SK-N-SH (cell line): ENCODE data around the gene FAM120C. TPM values are rescaled to one million over a fixed set of nuclear protein-coding genes. Genes with fewer than 3 reads are reported as not detected.
A peak's percentile ranks its signal among the peaks of the same experiment; 100 is the strongest.

Experiments used
- CTCF ChIA-PET: fragments of 300-600, 350-600 bp; formaldehyde crosslinking; extraction: SDS; loops from one replicate; lab custom pipeline; 2021; lab: Yijun Ruan, JAX
- POLR2A ChIA-PET: fragments of 350-600 bp; sonication (Branson Sonifier 250); formaldehyde crosslinking; extraction: SDS; loops from one replicate; lab custom pipeline; 2020; ENCODE audit warnings: antibody characterized with exemption, inconsistent platforms; lab: Yijun Ruan, JAX
- DNase-seq: peaks from one replicate; pipeline ENCODE4 v3.0.0; 2012
- H2AFZ ChIP-seq: fragments of 200-600 bp; sonication (generic); 2 replicates; pipeline ENCODE4 v1.8.1; 2016; ENCODE audit warnings: antibody characterized with exemption, mild to moderate bottlenecking, low read depth
- H3F3A ChIP-seq: fragments of 200-600 bp; sonication (generic); replicated peaks from 2 replicates; pipeline ENCODE3; 2016; ENCODE audit warnings: antibody characterized with exemption, mild to moderate bottlenecking; ENCODE audit not compliant: insufficient read depth
- H3K27ac ChIP-seq, 2 experiments: fragments of 200-500 bp in 1 of 2; fragments of 200-600 bp in 1 of 2; sonication (Bioruptor generic) in 1 of 2; sonication (generic), shearing (Covaris generic) in 1 of 2; 2 replicates each; pipeline versions ENCODE4 v1.5.1 to v1.6.1; 2014 to 2016; ENCODE audit warnings: low read depth in 2 of 2, inconsistent platforms in 1 of 2, low read length in 1 of 2, mild to moderate bottlenecking in 1 of 2, mixed read lengths in 1 of 2
- H3K27me3 ChIP-seq: fragments of 200-600 bp; sonication (generic), shearing (Covaris generic); 2 replicates; pipeline ENCODE4 v1.6.1; 2016; ENCODE audit warnings: mixed run types; ENCODE audit not compliant: insufficient read depth
- H3K36me3 ChIP-seq, 2 experiments: fragments of 200-500 bp in 1 of 2; fragments of 200-600 bp in 1 of 2; sonication (Bioruptor generic) in 1 of 2; sonication (generic) in 1 of 2; replicated peaks in 1 of 2; 2 replicates each; pipeline versions ENCODE3 to v1.5.1; 2014 to 2016; ENCODE audit warnings: low read length in 1 of 2, mild to moderate bottlenecking in 1 of 2; ENCODE audit not compliant: insufficient read depth in 2 of 2, control insufficient read depth in 1 of 2
- H3K4me1 ChIP-seq, 2 experiments: fragments of 200-500 bp in 1 of 2; fragments of 200-600 bp in 1 of 2; sonication (Bioruptor generic) in 1 of 2; sonication (generic), shearing (Covaris generic) in 1 of 2; 2 replicates each; pipeline versions ENCODE4 v1.5.1 to v1.6.1; 2014 to 2016; ENCODE audit warnings: low read depth in 1 of 2, low read length in 1 of 2, mixed run types in 1 of 2; ENCODE audit not compliant: insufficient read depth in 2 of 2, control insufficient read depth in 1 of 2
- H3K4me2 ChIP-seq: fragments of 200-600 bp; sonication (generic), shearing (Covaris generic); 2 replicates; pipeline ENCODE4 v1.6.1; 2017; ENCODE audit warnings: mixed run types
- H3K4me3 ChIP-seq, 2 experiments: fragments of 200-500 bp in 1 of 2; fragments of 200-600 bp in 1 of 2; sonication (Bioruptor generic) in 1 of 2; sonication (generic), shearing (Covaris generic) in 1 of 2; 2 replicates each; pipeline versions ENCODE4 v1.5.1 to v1.8.1; 2014 to 2016; ENCODE audit warnings: low read depth in 2 of 2, inconsistent platforms in 1 of 2, low read length in 1 of 2, mild to moderate bottlenecking in 1 of 2, mixed read lengths in 1 of 2, moderate library complexity in 1 of 2
- H3K79me2 ChIP-seq: fragments of 200-600 bp; sonication (generic); 2 replicates; pipeline ENCODE4 v1.8.1; 2017; ENCODE audit warnings: mild to moderate bottlenecking; ENCODE audit not compliant: insufficient read depth
- H3K9ac ChIP-seq: fragments of 200-600 bp; sonication (generic); 2 replicates; pipeline ENCODE4 v1.6.1; 2017; ENCODE audit warnings: mixed run types
- H3K9me2 ChIP-seq: fragments of 200-600 bp; sonication (generic); 2 replicates; pipeline ENCODE4 v1.6.1; 2017; ENCODE audit warnings: mixed run types
- H3K9me3 ChIP-seq: fragments of 200-600 bp; sonication (generic); 2 replicates; pipeline ENCODE4 v1.6.1; 2017; ENCODE audit warnings: mixed run types, mild to moderate bottlenecking, moderate library complexity
- H4K20me1 ChIP-seq: fragments of 200-600 bp; sonication (generic); 2 replicates; pipeline ENCODE4 v1.6.1; 2017; ENCODE audit warnings: mild to moderate bottlenecking, mixed run types; ENCODE audit not compliant: insufficient read depth
- ELF1 ChIP-seq: IDR thresholded peaks from 2 replicates; pipeline ENCODE4 v1.4.0; 2012
- FOXM1 ChIP-seq: IDR thresholded peaks from 2 replicates; pipeline ENCODE4 v1.4.0; 2012; ENCODE audit warnings: low read depth, mild to moderate bottlenecking
- GABPA ChIP-seq: IDR thresholded peaks from 2 replicates; pipeline ENCODE4 v1.4.0; 2012; ENCODE audit warnings: low read depth, mild to moderate bottlenecking
- GATA2 ChIP-seq: sonication (generic); formaldehyde crosslinking; IDR thresholded peaks from 2 replicates; pipeline ENCODE4 v1.5.0; 2020; ENCODE audit warnings: mild to moderate bottlenecking, missing genetic modification reagents
- JUND ChIP-seq: IDR thresholded peaks from 2 replicates; pipeline ENCODE4 v1.4.0; 2012
- NFIC ChIP-seq: IDR thresholded peaks from 2 replicates; pipeline ENCODE4 v1.4.0; 2012; ENCODE audit warnings: borderline replicate concordance
- NRF1 ChIP-seq: IDR thresholded peaks from 2 replicates; pipeline ENCODE4 v1.6.1; 2012; ENCODE audit warnings: low read depth, mild to moderate bottlenecking, low read length
- POLR2AphosphoS5 ChIP-seq: IDR thresholded peaks from 2 replicates; pipeline ENCODE4 v1.6.1; 2012; ENCODE audit warnings: low read depth, low read length
- RCOR1 ChIP-seq: fragments of 150-350 bp; IDR thresholded peaks from 2 replicates; pipeline ENCODE4 v1.6.1; 2017; ENCODE audit warnings: antibody characterized with exemption, low read length
- RFX5 ChIP-seq: IDR thresholded peaks from 2 replicates; pipeline ENCODE4 v1.6.1; 2012; ENCODE audit warnings: mild to moderate bottlenecking, improper control_type of control experiment, low read length
- SIN3A ChIP-seq: IDR thresholded peaks from 2 replicates; pipeline ENCODE4 v1.6.1; 2012; ENCODE audit warnings: low read depth, mild to moderate bottlenecking, low read length, moderate library complexity, borderline replicate concordance
- TAF1 ChIP-seq: IDR thresholded peaks from 2 replicates; pipeline ENCODE4 v1.6.1; 2012; ENCODE audit warnings: low read depth, mild to moderate bottlenecking, low read length, moderate library complexity, borderline replicate concordance
- WGBS: methylation state at CpG from one replicate; pipeline ENCODE4 v1.1.6; 2017; ENCODE audit warnings: low lambda C conversion rate; 5-methylcytosine and 5-hydroxymethylcytosine counted together
- polyA plus RNA-seq, 3 experiments: library from polyadenylated mRNA; depleted of rRNA; stranded (reverse); fragments of >200 nt; gene quantifications; 2 replicates each; pipeline ENCODE4 v1.2.3, GENCODE V29; 2012
- TF ChIP-seq, protein P1 (sequence below): fragments of 150-350 bp; IDR thresholded peaks from 2 replicates; pipeline ENCODE4 v1.6.1; 2017; ENCODE audit warnings: antibody characterized with exemption, low read length, low read depth, borderline replicate concordance
- TF ChIP-seq, protein P2 (sequence below): IDR thresholded peaks from 2 replicates; pipeline ENCODE4 v1.6.1; 2012; ENCODE audit warnings: mild to moderate bottlenecking, low read depth, low read length, moderate library complexity
- TF ChIP-seq, protein P3 (sequence below): IDR thresholded peaks from 2 replicates; pipeline ENCODE4 v1.4.0; 2012; ENCODE audit warnings: low read depth, borderline replicate concordance

FAM120C gene
- polyA plus RNA-seq, 1 of the 3 experiments (the other 2 are of a cell fraction): 6.0 TPM

DNA sequence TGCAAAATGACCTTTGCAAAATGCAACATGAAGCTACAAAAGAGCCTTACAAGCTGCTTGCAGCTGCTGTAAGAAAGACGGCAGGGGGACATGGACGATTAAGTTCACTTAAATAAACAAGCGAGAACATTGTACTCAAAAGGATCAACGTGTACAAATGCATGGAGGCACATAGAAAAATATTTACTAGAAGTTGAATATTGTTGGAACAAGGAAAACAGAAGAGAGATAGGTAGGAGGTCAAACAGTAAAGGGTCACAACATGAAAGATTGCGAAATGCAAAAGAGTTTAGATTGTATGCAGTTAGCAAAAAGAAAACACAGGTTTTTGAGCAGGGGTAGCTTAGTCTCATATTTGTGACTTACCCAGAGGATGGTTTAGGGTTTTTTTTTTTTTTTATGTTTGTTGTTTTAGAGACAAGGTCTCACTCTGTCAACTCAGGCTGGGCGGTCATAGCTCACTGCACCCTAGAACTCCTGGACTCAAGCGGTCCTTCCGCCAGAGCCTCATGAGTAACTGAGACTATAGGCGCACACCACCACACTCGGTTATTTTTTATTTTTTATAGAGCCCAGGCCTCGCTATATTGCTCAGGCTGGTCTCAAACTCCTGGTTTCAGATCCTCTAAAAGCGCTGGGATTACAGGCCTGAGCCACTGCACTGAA, 137.4 kb downstream of the FAM120C start:
- H3K9ac ChIP-seq: 0 out of 2 replicates have a peak overlapping the region, but pooled peaks have one; percentile 89
- H3F3A ChIP-seq: peaks cover 10% of the 10 kb centered on the region
- peaks cover 6% of the 10 kb centered on the region; the same call in 1 of the 2 replicates for H3K27me3 ChIP-seq
- no peak overlapping the region for H3K4me2 ChIP-seq
- CTCF ChIA-PET: no interaction called here
- DNase-seq: no peak
- H3K4me1 ChIP-seq: peaks cover 0 to 8% of the 10 kb centered on the region in 2 experiments; a peak in 1 of 4 replicates
- TF ChIP-seq TAF1 (no peak), ELF1 (no peak), JUND (no peak), GATA2 (CRISPR knock-in tag) (no peak), GABPA (no peak), FOXM1 (no peak)
- TF ChIP-seq, protein P1, sequence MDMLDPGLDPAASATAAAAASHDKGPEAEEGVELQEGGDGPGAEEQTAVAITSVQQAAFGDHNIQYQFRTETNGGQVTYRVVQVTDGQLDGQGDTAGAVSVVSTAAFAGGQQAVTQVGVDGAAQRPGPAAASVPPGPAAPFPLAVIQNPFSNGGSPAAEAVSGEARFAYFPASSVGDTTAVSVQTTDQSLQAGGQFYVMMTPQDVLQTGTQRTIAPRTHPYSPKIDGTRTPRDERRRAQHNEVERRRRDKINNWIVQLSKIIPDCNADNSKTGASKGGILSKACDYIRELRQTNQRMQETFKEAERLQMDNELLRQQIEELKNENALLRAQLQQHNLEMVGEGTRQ: no peak
- TF ChIP-seq, protein P2, sequence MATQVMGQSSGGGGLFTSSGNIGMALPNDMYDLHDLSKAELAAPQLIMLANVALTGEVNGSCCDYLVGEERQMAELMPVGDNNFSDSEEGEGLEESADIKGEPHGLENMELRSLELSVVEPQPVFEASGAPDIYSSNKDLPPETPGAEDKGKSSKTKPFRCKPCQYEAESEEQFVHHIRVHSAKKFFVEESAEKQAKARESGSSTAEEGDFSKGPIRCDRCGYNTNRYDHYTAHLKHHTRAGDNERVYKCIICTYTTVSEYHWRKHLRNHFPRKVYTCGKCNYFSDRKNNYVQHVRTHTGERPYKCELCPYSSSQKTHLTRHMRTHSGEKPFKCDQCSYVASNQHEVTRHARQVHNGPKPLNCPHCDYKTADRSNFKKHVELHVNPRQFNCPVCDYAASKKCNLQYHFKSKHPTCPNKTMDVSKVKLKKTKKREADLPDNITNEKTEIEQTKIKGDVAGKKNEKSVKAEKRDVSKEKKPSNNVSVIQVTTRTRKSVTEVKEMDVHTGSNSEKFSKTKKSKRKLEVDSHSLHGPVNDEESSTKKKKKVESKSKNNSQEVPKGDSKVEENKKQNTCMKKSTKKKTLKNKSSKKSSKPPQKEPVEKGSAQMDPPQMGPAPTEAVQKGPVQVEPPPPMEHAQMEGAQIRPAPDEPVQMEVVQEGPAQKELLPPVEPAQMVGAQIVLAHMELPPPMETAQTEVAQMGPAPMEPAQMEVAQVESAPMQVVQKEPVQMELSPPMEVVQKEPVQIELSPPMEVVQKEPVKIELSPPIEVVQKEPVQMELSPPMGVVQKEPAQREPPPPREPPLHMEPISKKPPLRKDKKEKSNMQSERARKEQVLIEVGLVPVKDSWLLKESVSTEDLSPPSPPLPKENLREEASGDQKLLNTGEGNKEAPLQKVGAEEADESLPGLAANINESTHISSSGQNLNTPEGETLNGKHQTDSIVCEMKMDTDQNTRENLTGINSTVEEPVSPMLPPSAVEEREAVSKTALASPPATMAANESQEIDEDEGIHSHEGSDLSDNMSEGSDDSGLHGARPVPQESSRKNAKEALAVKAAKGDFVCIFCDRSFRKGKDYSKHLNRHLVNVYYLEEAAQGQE: no peak
- POLR2A ChIA-PET: no interaction called here
- no peaks in the 10 kb centered on the region for H4K20me1 ChIP-seq
- peaks cover 0 to 4% of the 10 kb centered on the region in 2 experiments for H3K36me3 ChIP-seq
- H2AFZ ChIP-seq: no peak overlapping the region
- H3K4me3 ChIP-seq: no peak overlapping the region
- WGBS: 46% methylated on average over 12 of the region's 12 CpGs
- H3K27ac ChIP-seq: peak overlapping the region in 1 of 2 experiments; percentile 89; a peak in 2 of 4 replicates
- peaks cover 12% of the 10 kb centered on the region; the same call in 1 of the 2 replicates for H3K79me2 ChIP-seq
- H3K9me3 ChIP-seq: no peaks in the 10 kb centered on the region
- no peaks in the 10 kb centered on the region for H3K9me2 ChIP-seq

DNA sequence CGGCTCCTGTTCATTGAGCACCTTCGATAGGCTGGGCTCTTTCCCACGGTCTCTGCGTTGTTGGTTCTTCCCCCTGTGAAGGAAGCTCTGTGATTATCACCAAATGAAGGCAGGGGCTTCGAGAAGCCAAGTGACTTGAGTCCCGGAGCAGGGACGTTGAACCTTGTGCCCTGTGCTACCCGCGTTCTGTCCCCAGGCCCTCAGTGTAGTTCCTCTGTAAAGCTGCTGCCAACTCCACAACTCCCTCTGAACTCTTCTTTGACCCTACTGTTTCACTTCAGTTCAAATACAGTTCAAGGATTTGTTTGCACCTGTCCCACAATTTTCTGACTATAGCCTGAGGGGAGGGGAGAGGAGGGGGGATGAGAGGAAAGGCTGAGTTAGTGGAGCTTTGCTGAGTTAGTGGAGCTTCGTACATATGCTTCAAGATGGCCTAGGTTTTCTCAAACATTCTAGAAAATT, 138.1 kb downstream of the FAM120C start:
- peaks cover 13% of the 10 kb centered on the region; the same call in 1 of the 2 replicates for H3K79me2 ChIP-seq
- POLR2A ChIA-PET: interaction anchor here (1.0 to 1.4 kb wide), 3 partner anchors 138 to 361 kb away, joined by 3 to 5 read pairs (median 5); partner anchors contain the start of genes FAM120C and WNK3
- peaks cover 6% of the 10 kb centered on the region; the same call in 1 of the 2 replicates for H3K27me3 ChIP-seq
- peak overlapping the region; percentile 89 for H3K9ac ChIP-seq
- CTCF ChIA-PET: interaction anchor here (0.7 to 1.4 kb wide), 3 partner anchors 12 to 395 kb away, joined by 3 read pairs; partner anchors contain the start of gene TSR2
- peak overlapping the region; percentile 59 to 66 for H3K4me3 ChIP-seq
- peaks cover 10% of the 10 kb centered on the region for H3F3A ChIP-seq
- H2AFZ ChIP-seq: peak overlapping the region; percentile 86; the same call in 1 of the 2 replicates
- H3K9me2 ChIP-seq: no peaks in the 10 kb centered on the region
- no peaks in the 10 kb centered on the region for H4K20me1 ChIP-seq
- peaks cover 0 to 8% of the 10 kb centered on the region in 2 experiments; a peak in 1 of 4 replicates for H3K4me1 ChIP-seq
- peak overlapping the region; percentile 89 to 91 for H3K27ac ChIP-seq
- peak overlapping the region; percentile 63 for H3K4me2 ChIP-seq
- peak; percentile 6 for DNase-seq
- WGBS: 15% methylated on average over 6 of the region's 10 CpGs
- no peaks in the 10 kb centered on the region for H3K9me3 ChIP-seq
- peaks cover 3 to 4% of the 10 kb centered on the region in 2 experiments for H3K36me3 ChIP-seq
- TF ChIP-seq RFX5 (no peak), JUND (no peak), NRF1 (no peak), SIN3A (no peak), RCOR1 (no peak), POLR2AphosphoS5 (no peak), NFIC (no peak), TAF1 (no peak; the same call in 1 of the 2 replicates)
- TF ChIP-seq, protein P2: no peak
- TF ChIP-seq, protein P3, sequence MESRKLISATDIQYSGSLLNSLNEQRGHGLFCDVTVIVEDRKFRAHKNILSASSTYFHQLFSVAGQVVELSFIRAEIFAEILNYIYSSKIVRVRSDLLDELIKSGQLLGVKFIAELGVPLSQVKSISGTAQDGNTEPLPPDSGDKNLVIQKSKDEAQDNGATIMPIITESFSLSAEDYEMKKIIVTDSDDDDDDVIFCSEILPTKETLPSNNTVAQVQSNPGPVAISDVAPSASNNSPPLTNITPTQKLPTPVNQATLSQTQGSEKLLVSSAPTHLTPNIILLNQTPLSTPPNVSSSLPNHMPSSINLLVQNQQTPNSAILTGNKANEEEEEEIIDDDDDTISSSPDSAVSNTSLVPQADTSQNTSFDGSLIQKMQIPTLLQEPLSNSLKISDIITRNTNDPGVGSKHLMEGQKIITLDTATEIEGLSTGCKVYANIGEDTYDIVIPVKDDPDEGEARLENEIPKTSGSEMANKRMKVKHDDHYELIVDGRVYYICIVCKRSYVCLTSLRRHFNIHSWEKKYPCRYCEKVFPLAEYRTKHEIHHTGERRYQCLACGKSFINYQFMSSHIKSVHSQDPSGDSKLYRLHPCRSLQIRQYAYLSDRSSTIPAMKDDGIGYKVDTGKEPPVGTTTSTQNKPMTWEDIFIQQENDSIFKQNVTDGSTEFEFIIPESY: no peak
